DMS153 treated with DMSO at 0.1 percent for 48 hours (cell line): Measurements from ENCODE around the gene SAPCD1.
A peak's percentile ranks its signal among the peaks of the same experiment; 100 is the strongest.
"Not testable (repeated sequence)": the region's sequence is repeated elsewhere in the genome, so short reads cannot be mapped to it uniquely, and the experiment has no call there.

Source experiments
- DNase-seq: peaks from one replicate; lab custom pipeline; 2025; ENCODE audit not compliant: unreplicated experiment; lab: John Stamatoyannopoulos, UW

SAPCD1 gene

DNA sequence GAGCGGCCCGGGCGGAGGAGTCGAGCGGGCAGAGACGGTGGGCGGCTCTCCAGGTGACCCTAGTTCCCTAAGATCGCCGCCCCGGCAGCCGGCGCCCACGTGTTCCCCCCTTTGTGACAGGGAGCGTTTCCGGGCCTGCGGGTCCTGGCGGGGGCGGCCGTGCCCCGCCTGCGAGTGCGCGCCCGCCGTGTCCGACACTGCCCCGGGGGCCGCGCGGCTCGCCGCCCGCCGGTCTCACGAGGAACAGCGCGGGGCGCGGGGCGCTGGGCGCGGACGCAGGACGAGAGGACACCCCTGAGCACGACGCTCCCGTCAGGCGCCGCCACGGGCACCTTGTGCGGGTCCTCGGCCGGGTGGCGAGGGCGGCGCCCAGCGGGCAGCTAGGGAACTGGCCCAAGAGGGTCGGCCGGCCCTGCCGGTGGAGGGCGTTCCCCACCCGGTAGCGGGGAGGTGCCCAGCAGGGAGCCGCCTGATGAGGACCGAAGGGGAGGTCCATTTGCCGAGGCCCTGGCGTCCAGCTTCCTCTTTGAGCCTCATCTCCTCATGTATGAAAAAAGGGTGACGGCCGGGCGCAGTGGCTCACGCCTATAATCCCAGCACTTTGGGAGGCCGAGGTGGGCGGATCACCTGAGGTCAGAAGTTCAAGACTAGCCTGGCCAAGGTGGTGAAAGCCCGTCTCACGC, 33.3 kb downstream of the SAPCD1 start, which contains the start of gene VARS1:
VARS1 (minus strand) TSS at position 137 of the 683 bp plus-strand sequence. CDS start 535 bp downstream, outside the sequence.
- peak; percentile 86 for DNase-seq

DNA sequence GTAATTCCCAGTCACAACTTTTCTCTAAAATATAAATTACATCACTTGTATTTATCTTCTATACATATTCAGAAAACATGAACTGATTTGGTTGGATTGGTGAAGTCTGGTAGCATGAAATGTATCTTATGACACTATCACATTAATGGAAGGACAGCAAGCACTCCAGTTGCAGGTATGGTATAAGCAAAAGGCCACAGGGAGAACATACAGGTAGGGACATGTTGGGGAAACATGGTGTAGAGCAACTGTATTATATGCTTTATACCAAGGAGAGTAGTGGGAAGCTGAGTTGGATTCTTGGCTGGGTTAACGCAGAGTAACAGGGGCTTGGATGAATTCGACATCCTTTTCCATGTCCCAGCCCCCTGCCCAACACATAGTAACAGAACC, 34.5 kb downstream of the SAPCD1 start:
- DNase-seq = no peak

DNA sequence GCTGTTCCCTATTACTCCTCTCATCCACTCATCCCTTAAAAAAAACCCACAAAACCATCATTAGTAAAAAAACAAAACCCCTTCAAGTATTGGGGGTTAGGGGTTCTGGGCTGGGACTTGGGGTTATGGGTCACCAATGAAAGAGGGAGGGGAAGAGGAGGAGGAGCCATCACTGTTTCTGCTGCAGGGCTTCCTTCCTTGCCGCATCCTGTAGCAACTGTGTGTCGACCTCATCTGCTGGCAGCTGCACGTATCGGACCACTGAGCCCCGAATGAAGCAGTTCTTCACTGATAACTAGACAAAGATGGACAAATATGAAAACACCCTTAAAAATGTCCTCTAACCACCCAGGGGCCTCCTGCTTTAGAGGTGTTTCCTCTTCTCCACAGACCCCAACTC, 35.1 kb downstream of the SAPCD1 start:
- no peak for DNase-seq

DNA sequence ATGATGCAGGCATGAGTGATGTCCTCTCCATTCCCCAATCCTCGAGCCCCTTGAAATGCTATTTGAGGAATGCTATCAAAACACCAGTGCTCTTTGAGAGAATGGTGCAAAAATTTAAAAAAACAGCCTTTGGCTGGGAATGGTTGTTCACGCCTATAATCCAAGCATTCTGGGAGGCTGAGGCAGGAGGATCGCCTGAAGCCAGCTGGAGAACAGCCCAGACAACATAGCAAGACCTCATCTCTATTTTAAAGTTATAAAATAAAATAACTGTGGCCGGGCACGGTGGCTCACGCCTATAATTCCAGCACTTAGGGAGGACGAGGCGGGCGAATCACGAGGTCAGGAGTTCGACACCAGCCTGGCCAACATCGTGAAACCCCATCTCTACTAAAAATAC, 37.3 kb downstream of the SAPCD1 start:
- no peak for DNase-seq

DNA sequence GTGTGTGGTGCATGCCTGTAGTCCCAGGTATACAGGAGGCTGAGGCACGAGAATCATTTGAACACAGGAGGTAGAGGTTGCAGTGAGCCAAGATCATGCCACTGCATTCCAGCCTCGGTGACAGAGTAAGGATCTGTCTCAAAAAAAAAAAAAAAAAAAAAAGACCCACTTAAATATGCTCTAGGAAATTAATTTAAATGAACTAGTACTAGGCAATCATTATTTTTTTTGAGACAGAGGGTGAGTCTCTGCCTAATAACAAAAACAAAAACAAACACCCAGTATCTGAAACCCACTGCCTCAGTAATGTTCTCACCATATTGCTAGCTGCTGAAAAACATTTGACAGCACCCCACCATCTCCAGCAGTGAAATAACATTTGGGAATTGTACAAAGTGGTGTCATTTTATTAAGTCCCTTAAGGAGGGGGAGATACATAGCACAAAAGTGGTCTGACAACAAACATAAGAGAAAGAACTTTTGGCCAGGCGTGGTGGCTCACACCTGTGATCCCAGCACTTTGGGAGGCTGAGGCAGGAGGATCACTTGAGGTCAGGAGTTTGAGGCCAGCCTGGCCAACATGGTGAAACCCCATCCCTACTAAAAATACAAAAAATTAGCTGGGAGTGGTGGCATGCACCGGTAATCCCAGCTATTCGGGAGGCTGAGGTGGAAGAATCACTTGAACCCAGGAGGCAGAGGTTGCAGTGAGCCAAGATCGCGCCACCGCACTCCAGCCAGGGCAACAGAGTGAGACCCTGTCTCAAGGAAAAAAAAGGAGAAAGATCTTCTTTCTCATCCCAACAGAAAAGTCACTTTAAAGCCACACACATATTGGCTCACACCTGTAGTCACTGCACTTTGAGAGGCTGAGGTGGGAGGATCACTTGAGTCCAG, 38.8 kb downstream of the SAPCD1 start:
- not testable (repeated sequence) for DNase-seq

DNA sequence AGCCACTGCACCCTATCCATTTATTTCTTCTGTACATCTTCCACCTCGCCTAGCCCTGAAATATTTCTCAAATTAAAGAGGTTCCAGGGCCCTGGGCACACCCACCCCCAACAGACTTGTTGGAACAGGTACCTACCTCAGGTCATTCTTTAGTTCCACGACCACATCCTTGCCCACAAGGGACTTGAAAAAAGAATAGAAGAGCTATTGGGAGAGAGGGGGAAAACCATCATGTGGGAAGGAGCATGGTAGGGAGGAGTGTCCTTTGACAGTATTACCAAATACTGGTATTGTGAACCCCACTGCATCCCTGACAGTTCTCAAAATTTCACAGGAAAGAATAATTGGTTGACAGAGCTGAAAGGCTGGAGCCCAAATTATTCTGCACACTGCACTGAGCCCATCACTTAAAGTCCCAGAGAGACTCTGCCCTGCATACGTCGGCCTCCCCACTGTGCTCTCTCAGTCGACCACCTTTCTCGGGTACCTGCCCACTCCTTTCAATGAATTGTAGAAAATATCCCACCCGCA, 43.5 kb downstream of the SAPCD1 start:
- no peak for DNase-seq

- DNase-seq = peak; percentile 93
These were observed 44.2 kb downstream of the SAPCD1 start, which contains the start of gene LSM2 for GRCh38 chr6:31806470-31807272. Gene LSM2, minus strand, starts transcription at chr6:31806966. Its CDS starts 209 bp downstream, at chr6:31806757.

DNA sequence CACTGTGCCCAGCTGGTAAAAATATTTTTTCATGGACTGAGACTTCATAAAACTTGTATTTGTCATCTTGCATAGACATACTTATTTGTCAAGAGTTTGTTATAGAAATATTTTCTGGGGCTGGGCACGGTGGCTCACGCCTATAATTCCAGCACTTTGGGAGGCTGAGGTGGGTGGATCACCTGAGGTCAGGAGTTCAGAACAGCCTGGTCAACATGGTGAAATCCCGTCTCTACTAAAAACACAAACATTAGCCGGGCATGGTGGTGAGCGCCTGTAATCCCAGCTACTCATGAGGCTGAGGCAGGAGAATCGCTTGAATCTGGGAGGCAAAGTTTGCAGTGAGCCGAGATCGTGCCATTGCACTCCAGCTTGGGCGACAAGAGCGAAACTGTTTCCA, 46.1 kb downstream of the SAPCD1 start:
- not testable (repeated sequence) for DNase-seq

DNA sequence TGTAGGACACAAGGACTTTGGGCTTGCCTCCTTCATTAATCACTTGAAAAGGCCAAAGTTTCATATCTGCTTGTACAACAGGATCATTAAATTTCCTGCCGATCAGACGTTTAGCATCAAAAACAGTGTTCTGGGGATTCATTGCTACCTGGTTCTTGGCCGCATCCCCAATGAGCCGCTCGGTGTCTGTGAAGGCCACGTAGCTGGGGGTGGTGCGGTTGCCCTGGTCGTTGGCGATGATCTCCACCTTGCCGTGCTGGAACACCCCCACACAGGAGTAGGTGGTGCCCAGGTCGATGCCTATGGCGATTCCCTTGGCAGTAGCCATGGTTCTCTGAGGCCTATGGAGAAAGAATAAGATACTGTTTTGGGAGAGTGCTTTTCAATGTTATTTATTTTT, 49.2 kb downstream of the SAPCD1 start:
- DNase-seq = no peak

DNA sequence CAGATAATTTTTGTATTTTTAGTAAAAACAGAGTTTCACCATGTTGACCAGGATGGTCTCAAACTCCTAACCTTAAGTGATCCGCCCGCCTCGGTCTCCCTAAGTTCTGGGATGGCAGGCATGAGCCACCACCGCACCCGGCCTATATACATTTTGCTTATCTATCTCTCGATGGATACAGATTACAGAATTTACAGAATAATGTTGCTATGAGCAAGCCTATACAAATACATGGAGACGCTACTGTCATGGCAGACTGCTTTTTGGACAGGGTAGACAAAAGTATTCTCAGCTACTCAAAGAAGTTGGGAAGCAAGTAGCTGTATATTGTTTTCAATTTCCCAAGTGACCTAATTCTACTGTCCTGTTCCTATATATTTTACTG, 51.0 kb downstream of the SAPCD1 start:
- DNase-seq = no peak
